ENCODE measurements around the gene PLSCR2.
A peak's percentile ranks its signal among the peaks of the same experiment; 100 is the strongest.
"Not testable (repeated sequence)": the region's sequence is repeated elsewhere in the genome, so short reads cannot be mapped to it uniquely, and the experiment has no call there.

PLSCR2 gene

DNA sequence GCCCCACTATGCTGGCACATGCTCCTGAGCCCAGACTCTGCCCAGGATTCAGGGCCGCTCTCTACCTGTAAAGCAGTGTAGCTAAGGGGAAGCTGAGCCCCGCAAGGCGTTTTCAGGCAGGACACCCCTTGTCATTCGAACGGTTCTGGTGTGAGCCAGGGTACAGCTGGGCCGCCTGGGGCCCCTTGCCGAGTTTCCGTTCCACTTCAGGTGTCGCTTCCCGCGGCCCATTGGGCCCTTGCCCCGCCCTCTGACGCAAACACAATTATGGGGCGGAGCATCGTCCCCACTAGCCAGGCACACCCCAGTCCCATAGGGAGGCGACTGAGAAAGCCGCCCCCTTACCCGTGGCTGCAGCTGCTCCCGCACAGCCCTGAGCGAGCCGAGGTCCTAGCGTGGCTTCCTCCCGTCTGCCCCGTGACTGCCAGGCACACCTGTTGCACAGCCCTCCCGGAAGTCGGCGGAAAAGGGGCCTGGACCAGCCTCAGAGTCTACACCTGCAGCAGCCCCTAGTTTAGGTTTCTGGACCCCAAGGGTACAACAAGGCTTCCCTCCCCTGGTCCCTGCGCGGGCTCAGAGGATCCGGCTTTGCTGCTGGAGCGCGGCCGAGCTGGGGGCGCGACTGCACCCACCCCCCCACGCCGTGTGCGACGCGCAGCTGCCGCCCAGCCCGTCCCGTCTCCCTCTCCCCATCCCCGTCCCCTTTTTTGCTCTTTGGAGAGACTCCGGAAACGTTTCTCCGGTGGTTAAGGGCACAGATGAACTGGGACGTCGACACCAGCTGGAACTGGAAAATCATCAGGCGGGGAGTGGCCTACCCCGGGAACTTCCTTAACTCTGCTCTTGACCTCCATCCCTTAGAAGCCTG, at the start of gene PLSCR2:
Gene PLSCR2, minus strand, starts transcription at position 412 of the 868 bp plus-strand sequence. CDS start 9,657 bp downstream, outside the sequence.
- peak; percentile 39 to 64 (median 45) for DNase-seq (ENCODE audit: low read depth in 3 of 3)

- no peak for DNase-seq (ENCODE audit: low read depth in 3 of 3)
Observed at GRCh38 chr3:146517684-146518435, 48.5 kb upstream of the PLSCR2 start.

GRCh38 chr3:146513386-146514051, 44.2 kb upstream of the PLSCR2 start:
- DNase-seq (ENCODE audit: low read depth in 3 of 3): no peak

- no peak for DNase-seq (ENCODE audit: low read depth in 3 of 3)
Observed at GRCh38 chr3:146511402-146512134, 42.2 kb upstream of the PLSCR2 start.

DNA sequence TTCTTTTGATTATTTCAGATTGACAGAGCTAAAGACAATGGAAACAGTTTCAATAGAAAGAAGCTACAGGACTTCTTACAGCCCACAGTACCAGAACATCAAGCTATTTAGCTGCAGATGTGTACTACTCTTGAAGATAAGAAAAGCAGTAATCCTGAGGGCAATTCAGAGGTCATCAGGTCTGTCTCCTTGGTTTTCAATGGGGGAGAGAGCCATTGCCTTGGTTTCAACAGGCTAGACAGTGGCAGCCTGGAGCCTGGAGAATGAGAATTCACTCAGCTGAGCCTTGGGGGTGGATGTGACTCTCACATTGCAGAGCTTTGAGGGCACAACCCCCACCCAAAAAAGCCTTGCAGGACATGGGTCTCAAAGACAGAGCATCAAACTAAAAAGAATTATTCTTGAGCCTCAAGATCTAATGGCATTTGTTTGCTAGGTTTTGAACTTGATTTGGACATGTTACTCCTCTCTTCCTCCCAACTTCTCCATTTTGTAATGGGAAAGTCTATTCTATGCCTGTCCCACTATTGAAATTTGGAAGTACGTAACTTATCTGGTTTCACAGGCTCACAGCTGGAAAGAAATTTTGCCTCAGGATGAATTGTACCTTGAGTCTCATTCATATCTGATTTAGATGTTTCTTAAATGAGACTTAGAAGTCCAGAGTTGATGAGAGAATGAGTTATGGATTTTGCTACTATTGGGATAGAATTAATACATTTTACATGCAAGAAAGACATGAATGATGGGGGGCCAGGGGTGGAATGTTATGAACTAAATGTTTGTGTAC, 38.2 kb upstream of the PLSCR2 start:
- no peak for DNase-seq (ENCODE audit: low read depth in 3 of 3)

- no peak for DNase-seq (ENCODE audit: low read depth in 3 of 3)
Observed at GRCh38 chr3:146505516-146505915, 36.2 kb upstream of the PLSCR2 start.

GRCh38 chr3:146504498-146505197, 35.3 kb upstream of the PLSCR2 start:
- DNase-seq (ENCODE audit: low read depth in 3 of 3): no peak

DNA sequence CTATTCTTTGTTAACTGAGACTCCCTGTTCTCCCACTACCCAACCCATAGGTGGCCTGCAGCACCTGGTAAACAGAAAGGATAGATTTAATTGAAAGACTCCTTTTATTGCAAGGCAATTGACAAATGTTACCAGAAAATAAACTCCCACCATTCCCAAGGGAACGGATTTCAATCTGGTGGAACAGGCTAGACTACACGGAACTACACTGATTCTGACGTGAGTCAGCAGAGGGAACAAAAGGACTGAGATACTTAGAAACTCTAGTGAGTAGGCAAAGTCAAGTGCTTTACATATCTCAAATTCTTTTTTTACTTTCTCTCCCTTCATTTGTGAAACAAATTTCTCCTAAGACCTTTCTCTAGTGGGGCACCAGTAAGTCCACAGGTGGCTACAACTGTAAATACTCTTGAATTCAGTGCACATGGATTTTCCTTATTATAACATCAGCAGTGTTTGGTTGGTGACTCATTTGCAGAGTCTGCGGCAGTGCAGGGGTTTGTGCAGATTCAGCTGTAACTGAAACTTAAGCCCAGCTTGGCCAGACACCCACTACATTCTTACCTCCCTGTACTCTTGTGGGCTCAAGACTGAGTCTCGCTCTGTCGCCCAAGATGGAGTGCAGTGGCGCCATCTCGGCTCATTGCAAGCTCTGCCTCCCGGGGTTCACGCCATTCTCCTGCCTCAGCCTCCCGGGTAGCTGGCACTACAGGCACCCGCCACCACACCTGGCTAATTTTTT, 34.3 kb upstream of the PLSCR2 start:
- no peak for DNase-seq (ENCODE audit: low read depth in 3 of 3)

- DNase-seq (ENCODE audit: low read depth in 3 of 3): no peak
Observed at GRCh38 chr3:146502887-146503460, 33.6 kb upstream of the PLSCR2 start.

DNA sequence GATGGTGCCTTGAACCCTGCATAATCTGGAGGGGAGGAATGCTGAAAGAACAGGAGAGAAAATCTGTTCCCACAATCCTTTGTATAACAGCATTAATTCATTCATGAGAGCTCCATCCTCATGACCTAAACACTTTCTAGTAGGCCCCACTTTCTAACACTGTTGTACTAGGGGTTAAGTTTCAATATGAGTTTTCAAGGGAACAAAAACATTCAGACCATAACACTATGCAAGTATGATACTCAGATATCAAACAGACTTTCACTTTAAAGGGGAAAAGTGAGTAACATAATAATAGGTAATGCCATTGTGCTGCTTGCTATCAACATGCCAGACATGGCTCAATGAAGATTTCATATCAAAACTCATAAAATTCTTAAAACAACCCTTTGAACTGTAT, 32.4 kb upstream of the PLSCR2 start:
- no peak for DNase-seq (ENCODE audit: low read depth in 3 of 3)

DNA sequence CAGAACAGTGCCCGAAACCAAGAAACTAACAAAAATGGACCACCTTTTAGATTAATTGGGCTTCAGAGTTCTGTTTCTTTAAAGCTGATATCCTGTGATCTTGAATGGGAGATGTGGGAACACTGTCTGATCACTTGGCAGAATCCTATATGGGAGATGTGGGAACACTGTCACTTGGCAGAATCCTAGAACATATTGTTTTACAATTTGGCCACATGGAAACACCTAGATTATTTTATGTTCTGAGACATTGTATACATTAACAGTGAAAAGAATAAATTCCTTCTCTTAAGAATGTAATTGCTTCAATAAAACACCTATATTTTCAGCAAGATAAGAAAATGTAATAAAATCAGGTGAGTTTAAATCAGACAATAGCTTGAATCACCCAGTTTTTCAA, 30.3 kb upstream of the PLSCR2 start:
- no peak for DNase-seq (ENCODE audit: low read depth in 3 of 3)

- peak in 1 of 3 experiments; percentile 16 for DNase-seq (ENCODE audit: low read depth in 3 of 3)
Observed at GRCh38 chr3:146498002-146498736, 28.8 kb upstream of the PLSCR2 start.

GRCh38 chr3:146497145-146497843, 27.9 kb upstream of the PLSCR2 start:
- not testable (repeated sequence) for DNase-seq (ENCODE audit: low read depth in 3 of 3)

DNA sequence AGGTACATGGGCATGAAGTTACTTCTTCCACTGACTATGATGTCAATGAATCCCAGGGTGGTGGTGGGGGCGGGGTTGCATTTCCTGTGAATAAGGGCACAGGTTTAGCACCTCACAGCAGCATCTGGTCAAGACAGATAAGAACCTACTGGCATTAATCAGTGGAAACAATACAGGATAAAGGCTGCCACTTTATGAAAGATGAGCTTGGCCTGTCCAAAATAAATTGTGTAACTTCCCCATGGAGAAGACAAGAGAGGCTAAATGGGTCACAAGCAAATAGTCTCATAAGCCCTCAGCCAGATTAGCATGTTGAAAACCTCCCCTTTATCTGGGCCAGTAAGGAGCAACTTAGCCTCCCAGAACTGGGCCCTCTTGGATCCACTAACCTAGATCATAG, 27.4 kb upstream of the PLSCR2 start:
- DNase-seq (ENCODE audit: low read depth in 3 of 3): no peak

DNA sequence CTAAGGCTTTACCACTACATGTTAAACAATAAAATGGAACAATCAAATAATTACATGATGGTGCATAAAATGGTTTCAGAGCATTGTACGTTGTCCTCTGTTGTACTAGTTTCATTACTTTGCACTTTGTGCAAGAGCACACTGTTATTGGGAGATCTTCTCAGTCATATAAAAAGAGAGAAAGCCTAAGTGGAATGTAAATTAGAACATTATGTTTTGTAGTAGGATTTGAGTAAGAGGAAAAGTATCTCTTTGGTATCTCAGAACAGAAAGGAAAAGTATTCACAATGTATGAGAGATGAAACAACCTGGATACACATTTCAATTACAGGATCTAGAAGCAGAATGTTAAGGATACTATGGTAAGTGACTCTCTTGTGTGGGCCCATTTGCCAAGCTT, 26.9 kb upstream of the PLSCR2 start:
- DNase-seq (ENCODE audit: low read depth in 3 of 3): no peak

- no peak for DNase-seq (ENCODE audit: low read depth in 3 of 3)
Observed at GRCh38 chr3:146493761-146494160, 24.4 kb upstream of the PLSCR2 start.

- DNase-seq (ENCODE audit: low read depth in 3 of 3): no peak
Observed at GRCh38 chr3:146493221-146493620, 23.9 kb upstream of the PLSCR2 start.

DNA sequence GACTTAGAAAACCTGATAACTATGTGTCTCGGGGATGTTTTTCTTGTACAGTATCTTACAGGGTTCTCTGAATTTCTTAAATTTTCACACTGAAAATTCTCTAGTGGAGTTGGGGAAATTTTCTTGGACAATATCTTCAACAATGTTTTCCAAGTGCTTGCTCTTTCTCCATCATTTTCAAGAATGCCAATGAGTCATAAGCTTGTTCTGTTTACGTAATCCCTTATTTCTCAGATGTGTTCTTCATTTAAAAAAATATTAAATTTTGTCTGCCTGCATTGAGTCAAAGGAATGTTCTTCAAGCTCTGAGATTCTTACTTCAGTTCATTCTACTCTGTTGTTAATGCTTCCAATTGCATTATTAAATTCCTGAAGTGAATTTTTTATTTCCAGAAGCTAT, 21.9 kb upstream of the PLSCR2 start:
- DNase-seq (ENCODE audit: low read depth in 3 of 3): no peak

Measured in stimulated activated CD4-positive, alpha-beta T cell treated with anti-CD3 and anti-CD28 coated beads, TNF-alpha, amount 100 ng/mL, for 24 hours (primary cell).